Mucosa of gallbladder (tissue), 1 donor: ENCODE data around the gene KRTAP2-2. TPM values are rescaled to one million over a fixed set of nuclear protein-coding genes. Genes with fewer than 3 reads are reported as not detected.
"Not testable (repeated sequence)": the region's sequence is repeated elsewhere in the genome, so short reads cannot be mapped to it uniquely, and the experiment has no call there.

Experiments used
- DNase-seq: peaks from one replicate; pipeline ENCODE4 v3.0.0-alpha.2; 2020; ENCODE audit warnings: low spot score
- total RNA-seq: library from RNA; stranded (reverse); gene quantifications from one replicate; pipeline ENCODE4 v1.2.1, GENCODE V29; 2021
- donor health status: DM: no; HTN: no; CAD: no.

KRTAP2-2 gene
- total RNA-seq, 1 donor from 2014 or later = not detected

GRCh38 chr17:41064301-41064700 is 9.3 kb upstream of the KRTAP2-2 start:
- DNase-seq = no peak

DNA sequence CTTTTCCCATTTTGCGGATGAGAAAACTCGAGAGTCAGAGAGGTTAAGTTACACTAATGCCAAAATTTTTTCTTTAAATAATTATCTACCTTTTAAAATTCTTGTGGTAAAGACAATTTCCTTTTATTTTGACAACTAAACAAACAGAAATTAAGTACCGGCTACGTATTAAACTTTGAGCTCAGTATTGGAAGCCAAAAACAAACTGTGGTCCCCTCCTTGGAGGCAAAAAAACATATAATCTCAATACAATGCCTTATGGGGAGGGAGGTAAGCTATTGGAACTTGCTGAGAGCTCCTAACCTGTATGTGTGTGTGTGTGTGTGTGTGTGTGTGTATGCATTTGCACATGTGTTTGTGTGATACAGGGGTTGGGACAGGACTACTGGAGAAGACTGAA is 8.4 kb upstream of the KRTAP2-2 start:
- DNase-seq = no peak

DNA sequence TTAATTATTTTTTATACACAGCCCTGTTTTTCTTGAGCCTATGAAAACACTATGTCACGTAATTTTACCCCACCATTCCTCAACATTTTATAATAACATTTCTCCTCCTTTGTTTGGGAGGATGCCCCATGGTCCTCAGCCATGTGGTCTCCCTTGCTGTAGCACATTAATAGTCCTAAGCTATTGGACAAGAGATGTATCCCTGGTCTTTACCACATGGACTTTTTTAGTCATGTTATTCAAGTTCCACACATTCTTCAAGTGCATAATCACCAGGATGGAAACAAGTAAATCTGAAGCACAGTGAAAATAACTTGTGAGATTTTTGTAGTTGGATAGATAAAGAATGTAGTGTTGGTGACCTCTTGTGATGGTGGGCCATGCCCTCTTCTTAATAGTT is 6.9 kb upstream of the KRTAP2-2 start:
- no peak for DNase-seq

DNA sequence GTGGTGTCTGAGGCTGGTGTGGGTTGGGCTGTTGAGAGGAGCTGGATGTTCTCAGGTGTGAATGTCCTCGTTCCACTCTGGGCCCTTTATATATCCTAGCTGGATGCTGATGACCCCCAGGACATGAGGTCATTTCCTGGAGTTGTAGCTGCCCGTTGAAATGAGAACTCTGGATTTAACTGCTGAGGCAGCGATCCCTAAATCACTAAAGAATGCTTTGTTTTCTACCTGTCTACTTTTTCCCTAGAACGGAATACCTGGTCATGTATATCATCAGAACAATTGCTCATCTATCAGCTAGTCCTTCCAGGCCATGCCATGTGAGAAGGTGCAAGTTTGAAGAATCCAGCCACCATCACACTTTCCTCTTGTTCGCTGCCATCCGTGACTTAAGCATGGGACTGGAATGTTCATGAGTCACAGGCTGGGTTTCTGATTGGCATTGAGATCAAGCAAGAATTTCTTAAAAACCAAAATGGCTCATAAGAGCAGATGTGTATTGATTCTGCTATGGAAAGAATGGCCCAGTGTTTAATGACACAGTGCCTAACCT is 5.1 kb upstream of the KRTAP2-2 start, which contains the start of gene KRTAP2-3:
Gene KRTAP2-3, minus strand, starts transcription at position 63 of the 553 bp plus-strand sequence. CDS start 64 bp downstream, outside the sequence.
- no peak for DNase-seq

DNA sequence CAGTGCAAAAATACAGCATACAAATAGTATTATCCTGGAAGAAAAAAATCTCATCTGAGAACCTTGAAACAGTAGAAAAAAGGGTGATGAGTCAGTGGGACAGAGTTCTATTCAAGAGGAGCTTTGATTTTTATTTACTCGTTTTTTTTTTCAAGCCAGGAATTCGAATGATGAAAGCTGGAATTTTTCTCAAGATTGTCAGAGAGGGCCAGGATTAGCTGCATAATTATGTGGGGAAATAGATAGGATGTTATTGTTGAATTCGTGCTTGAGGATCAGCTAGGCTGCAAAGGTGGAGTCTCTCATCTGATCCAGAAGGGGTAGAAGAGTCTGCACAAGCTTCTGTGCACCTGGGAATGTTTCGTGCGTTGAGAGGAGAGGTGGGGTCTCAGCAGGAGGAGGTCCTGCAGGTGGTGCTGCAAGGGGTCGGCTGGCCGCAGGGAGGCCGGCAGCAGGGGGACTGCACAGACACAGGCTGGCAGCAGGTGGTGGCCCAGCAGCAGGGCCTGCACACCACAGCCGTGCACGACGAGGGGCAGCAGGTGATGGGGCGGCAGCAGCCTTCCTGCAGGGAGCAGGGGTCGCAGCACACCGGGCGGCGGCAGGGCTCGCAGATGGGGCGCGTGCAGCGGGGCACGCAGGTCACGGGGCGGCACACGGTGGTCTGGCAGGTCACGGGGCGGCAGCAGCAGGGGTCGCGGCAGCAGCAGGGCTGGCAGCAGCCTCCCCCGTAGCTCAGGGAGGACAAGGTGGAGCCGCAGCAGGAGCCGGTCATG is 4.4 kb upstream of the KRTAP2-2 start:
- not testable (repeated sequence) for DNase-seq

- DNase-seq = no peak
These were observed 3.7 kb upstream of the KRTAP2-2 start for GRCh38 chr17:41058741-41059140.

- no peak for DNase-seq
These were observed 2.5 kb upstream of the KRTAP2-2 start for GRCh38 chr17:41057547-41057946.

- DNase-seq = not testable (repeated sequence)
These were observed 474 bp downstream of the KRTAP2-2 start for GRCh38 chr17:41054556-41054955.

- DNase-seq = no peak
These were observed 1.0 kb downstream of the KRTAP2-2 start for GRCh38 chr17:41054025-41054424.

DNA sequence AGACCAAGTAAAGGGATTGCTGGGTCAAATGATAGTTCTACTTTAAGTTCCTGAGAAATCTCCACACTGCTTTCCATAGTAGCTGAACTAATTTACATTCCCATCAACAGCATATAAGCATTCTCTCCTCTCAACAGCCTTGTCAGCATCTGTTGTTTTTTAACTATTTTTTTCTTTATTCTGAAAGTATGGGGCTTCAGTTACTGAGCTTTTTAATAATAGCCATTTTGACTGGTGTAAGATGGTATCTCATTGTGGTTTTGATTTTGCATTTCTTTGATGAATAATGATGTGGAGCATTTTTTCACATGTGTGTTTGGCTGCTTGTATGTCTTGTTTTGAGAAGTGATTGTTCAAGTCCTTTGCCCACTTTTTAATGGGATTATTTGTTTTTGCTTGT is 2.5 kb downstream of the KRTAP2-2 start:
- no peak for DNase-seq

DNA sequence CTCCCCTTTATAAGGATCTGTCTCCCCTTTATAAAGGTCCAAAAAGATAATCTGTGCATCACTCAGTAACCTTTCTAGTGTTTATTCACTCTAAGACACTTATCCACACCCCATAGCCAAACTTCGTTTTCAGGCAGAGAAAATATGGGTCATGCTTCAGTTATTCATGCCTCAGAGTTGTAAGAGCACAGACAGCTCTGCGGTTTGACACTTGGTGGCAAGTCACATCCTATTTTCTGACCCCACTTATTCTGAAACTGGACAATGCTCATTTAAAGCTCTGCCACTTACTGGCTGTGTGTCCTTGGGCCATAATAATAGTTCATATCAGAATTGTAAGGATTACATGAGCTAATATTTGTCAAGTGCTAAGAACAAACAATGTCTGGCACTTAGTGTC is 5.9 kb downstream of the KRTAP2-2 start:
- DNase-seq = no peak

- no peak for DNase-seq
These were observed 6.6 kb downstream of the KRTAP2-2 start for GRCh38 chr17:41048441-41048840.

DNA sequence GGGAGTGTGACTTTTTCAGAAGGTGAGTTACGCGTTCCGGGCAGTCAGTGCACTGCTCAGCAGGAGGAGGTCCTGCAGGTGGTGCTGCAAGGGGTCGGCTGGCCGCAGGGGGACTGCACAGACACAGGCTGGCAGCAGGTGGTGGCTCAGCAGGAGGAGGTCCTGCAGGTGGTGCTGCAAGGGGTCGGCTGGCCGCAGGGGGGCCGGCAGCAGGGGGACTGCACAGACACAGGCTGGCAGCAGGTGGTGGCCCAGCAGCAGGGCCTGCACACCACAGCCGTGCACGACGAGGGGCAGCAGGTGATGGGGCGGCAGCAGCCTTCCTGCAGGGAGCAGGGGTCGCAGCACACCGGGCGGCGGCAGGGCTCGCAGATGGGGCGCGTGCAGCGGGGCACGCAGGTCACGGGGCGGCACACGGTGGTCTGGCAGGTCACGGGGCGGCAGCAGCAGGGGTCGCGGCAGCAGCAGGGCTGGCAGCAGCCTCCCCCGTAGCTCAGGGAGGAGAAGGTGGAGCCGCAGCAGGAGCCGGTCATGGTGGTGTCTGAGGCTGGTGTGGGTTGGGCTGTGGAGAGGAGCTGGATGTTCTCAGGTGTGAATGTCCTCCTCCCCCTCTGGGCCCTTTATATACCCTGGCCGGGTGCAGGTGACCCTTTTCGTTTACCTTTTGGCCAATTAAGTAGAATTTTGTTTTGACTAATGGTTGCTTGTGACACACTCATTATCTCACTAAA is 8.1 kb downstream of the KRTAP2-2 start, which contains the start of gene KRTAP2-1:
Gene KRTAP2-1, minus strand, starts transcription at position 582 of the 731 bp plus-strand sequence. Its CDS starts 49 bp downstream, at position 533.
- DNase-seq = not testable (repeated sequence)

DNA sequence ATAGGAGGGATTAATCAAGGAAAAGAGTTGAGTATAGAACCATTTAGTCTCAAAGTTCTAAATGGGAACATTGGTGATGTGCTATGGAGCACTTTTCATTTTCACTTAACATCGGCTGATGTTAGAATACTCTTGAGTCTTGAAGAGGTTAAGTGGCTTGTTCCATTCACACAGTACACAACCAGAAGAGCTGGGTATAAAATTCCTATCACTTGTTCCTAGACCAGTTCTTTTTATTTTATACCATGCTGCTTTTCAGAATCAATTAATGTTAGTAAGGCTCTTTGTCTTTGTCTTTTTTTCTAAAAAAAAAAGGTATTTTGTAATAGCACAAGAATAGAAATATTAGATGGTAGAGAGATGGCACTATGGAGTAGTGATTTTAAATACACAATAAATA is 12.1 kb downstream of the KRTAP2-2 start:
- DNase-seq = no peak

GRCh38 chr17:41040783-41041571 is 14.1 kb downstream of the KRTAP2-2 start, which contains the start of gene KRTAP1-1:
Gene KRTAP1-1, minus strand, starts transcription at chr17:41041450. Its CDS starts 53 bp downstream, at chr17:41041397.
- DNase-seq = not testable (repeated sequence)

- DNase-seq = no peak
These were observed 17.1 kb downstream of the KRTAP2-2 start for GRCh38 chr17:41037853-41038350.

- not testable (repeated sequence) for DNase-seq
These were observed 20.6 kb downstream of the KRTAP2-2 start, which contains the start of gene KRTAP1-3 for GRCh38 chr17:41034346-41034935. Gene KRTAP1-3, minus strand, starts transcription at chr17:41034874. Its CDS starts 53 bp downstream, at chr17:41034821.

DNA sequence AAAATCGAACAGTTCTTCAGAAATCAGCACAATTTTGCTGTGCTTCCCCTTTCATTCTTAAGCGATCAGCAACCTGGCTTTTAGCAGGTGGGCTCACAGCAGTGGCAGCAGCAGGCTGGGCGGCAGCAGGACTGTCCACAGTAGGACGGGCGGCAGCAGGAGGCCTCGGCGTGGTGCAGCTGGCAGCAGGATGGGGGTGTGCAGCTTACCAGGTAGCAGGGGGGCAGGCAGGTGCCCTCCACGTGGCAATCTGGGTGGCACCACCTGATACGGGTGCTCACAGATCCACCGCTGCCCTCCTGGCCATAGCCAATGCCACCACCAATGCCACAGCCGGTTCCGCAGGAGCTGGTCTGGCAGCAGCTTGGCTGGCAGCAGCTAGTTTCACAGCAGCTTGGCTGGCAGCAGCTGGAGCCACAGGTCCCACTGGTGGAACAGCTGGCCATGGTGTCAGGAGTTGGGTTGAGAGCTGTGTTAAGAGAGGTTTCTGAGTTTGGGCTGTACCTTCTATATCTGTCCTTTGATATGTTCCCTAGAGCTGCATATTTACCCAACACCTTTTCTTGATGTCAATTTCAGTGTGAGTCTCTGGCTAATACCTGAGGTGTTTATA is 25.3 kb downstream of the KRTAP2-2 start, which contains the start of gene KRTAP1-4:
Gene KRTAP1-4, minus strand, starts transcription at position 563 of the 613 bp plus-strand sequence. Its CDS starts 117 bp downstream, at position 446.
- no peak for DNase-seq

GRCh38 chr17:41026715-41027471 is 28.1 kb downstream of the KRTAP2-2 start, which contains the start of gene KRTAP1-5:
Gene KRTAP1-5, minus strand, starts transcription at chr17:41027208. Its CDS starts 53 bp downstream, at chr17:41027155.
- DNase-seq = no peak
